Astrocyte of the spinal cord (primary cell): ENCODE measurements around the gene GPR146.

Experiments used
- DNase-seq: peaks from one replicate; pipeline ENCODE4 v3.0.0; 2011; ENCODE audit warnings: low read depth, low spot score
- H3K4me3 ChIP-seq: 2 replicates; pipeline ENCODE4 v1.5.1; 2011; ENCODE audit warnings: low read depth, mild to moderate bottlenecking, low read length, moderate library complexity
- in situ Hi-C: cut with HindIII; loops from 2 replicates; pipeline ENCODE4 v1.10.0; 2017; ENCODE audit warnings: low sequenced_read_pairs
- TF ChIP-seq, protein P1 (sequence below): IDR thresholded peaks from 2 replicates; pipeline ENCODE4 v1.5.1; 2012; ENCODE audit warnings: low read depth, mild to moderate bottlenecking, low read length, inconsistent platforms

Gene GPR146

DNA sequence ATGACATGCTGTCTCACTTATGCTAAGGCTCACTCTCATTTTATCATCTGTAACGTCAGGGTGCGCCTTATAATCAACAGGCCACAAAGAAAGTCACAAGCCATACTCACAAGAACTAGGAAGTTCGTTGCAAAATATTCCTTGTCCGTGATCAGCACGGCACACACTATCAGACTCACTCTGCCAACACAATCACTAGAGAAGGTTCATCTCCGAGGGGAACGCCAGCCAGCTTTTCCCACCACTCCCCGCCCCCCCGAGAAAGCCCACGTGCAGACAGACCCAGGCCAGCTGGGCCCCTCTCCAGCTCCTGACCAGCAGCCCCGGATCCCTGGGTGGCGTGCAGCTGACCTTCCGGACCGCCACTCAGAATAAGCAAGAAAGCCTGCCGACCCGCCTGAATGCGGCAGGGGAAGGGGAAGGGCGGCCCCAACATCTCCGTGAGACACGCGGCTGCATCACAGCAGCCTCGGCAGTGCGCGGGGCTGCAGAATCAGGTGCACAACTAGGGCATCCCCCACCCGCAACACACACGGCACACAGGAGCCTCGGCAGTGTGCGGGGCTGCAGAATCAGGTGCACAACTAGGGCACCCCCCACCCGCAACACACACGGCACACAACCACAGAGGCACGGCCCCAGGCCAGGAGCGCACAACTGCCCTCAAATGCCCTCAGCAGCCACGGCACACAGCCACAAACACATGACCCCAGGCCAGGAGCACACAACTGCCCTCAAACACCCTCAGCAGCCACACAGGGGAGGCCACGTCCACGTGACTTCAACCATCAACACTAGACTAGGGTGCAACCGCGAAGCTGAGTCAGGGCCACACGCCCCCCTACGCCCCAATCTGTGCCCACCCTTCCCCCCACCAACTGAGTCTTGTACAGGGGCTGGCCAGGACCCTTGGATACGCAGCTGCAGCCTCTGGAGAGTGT, 2.5 kb upstream of the GPR146 start:
- no peak for DNase-seq
- no peak overlapping the region for H3K4me3 ChIP-seq
- TF ChIP-seq, protein P1, sequence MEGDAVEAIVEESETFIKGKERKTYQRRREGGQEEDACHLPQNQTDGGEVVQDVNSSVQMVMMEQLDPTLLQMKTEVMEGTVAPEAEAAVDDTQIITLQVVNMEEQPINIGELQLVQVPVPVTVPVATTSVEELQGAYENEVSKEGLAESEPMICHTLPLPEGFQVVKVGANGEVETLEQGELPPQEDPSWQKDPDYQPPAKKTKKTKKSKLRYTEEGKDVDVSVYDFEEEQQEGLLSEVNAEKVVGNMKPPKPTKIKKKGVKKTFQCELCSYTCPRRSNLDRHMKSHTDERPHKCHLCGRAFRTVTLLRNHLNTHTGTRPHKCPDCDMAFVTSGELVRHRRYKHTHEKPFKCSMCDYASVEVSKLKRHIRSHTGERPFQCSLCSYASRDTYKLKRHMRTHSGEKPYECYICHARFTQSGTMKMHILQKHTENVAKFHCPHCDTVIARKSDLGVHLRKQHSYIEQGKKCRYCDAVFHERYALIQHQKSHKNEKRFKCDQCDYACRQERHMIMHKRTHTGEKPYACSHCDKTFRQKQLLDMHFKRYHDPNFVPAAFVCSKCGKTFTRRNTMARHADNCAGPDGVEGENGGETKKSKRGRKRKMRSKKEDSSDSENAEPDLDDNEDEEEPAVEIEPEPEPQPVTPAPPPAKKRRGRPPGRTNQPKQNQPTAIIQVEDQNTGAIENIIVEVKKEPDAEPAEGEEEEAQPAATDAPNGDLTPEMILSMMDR = no peak
- in situ Hi-C loops = no loop called here

DNA sequence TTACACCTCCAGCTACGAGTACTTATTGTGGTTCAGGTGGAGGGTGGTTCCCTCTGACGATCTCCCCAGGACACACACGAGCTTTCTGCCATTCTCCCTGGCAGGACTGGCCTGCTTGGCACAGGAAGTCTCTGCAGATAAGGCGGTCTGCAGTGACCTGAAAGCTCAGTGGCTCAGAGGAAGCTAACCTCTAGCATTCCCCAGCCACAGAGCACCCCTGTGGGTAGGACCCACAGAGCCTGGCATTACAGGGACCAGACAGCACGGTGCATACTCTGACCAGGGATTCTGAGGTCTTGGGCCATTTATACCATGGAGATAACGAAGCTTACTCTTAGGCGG, 1.9 kb upstream of the GPR146 start:
- in situ Hi-C loops = no loop called here
- no peak for DNase-seq
- H3K4me3 ChIP-seq = no peak overlapping the region
- TF ChIP-seq, protein P1 = no peak

DNA sequence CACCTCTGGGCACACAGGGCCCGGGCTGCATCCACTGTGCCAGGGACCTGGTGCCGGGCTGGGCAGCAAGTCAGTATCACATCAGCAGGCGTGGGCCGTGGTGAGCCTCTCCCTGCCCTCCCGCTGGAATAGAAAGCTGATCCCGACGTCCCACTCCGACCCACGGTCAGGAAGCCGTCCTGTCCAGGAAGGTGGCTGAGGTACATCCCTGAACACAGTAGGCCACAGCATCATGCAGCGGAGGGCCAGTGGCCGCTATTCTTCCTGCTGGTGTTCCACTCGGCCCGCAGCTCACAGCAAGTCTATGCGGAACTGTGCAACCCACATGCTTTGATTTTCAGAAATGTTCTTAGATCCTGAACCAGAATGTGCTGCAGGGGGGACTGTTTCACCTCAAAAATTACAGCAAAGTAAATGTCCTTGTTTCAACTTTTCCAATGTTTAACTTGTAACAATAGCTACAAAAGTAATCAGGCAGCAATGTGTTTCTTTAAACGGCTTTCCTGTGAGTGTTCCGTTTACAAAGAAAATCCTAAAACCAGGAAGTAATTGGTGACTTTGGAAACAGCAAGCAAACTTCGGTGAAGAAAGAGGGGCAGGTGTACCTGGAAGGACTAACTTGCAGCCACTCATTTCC, 676 bp upstream of the GPR146 start:
- peak overlapping the region; percentile 32 for H3K4me3 ChIP-seq
- TF ChIP-seq, protein P1 = no peak
- in situ Hi-C loops = no loop called here
- no peak for DNase-seq

DNA sequence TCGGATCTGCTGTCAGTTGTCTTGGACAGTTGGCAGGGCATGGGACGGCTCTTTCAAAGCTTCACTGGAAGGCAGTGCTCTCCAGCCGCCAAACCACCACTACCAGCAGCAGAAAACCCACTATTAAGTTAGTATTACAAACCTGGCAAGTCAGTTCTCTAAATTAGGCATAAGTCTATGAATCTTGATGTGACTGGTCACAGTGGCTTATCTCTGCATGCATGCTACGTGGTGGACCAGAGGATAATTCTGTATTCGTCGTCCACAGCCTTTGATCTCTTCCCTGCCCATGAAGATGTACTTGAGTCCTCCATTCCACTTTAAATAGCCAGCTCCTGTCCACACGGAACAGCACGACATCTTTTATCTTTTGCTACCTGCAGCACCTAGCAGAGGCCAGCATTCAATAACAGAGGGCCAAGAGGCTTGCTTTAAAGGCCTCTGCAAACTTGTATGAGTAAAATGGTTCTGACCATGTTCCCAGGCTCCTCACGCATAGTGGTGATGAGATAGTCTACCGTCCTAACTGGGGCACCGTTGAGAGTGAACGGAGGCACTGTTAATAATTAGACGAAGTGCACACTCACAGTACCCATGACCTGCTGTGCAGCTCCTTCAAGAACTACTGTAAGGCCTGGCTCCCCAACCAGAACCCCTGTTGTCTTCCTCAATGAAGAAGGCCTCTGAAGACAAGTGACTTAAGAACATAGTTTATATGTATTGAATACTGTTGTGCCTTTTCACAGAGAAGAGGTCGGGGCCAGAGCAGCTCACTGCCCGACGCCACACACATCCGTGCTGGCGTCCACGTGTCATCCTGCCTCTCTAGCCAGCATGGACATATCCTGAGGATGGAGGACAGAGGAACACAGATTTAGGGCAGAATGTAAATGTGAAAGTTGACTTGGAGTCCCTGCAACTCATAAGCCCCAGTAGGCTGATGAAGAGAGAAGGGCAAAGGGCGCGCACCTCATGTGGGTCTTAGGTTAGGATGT, 1.0 kb downstream of the GPR146 start:
- in situ Hi-C loops = no loop called here
- DNase-seq = no peak
- TF ChIP-seq, protein P1 = no peak
- H3K4me3 ChIP-seq = peak overlapping the region; percentile 43

- DNase-seq = no peak
- TF ChIP-seq, protein P1 = no peak
- H3K4me3 ChIP-seq = no peak overlapping the region
- in situ Hi-C loops = no loop called here
These were observed 2.7 kb downstream of the GPR146 start for GRCh38 chr7:1046722-1047679.
